H1 (cell line): ENCODE data around the gene HMX1. TPM values are rescaled to one million over a fixed set of nuclear protein-coding genes. Genes with fewer than 3 reads are reported as not detected.

Experiments used
- SP4 ChIP-seq: IDR thresholded peaks from 2 replicates; pipeline ENCODE4 v1.6.1; 2012; ENCODE audit warnings: low read length, inconsistent platforms
- polyA plus RNA-seq, 7 experiments: library from polyadenylated mRNA; depleted of rRNA in 3 of 7; stranded (reverse) in 5 of 7; unstranded in 2 of 7; fragments of >200 nt in 5 of 7; fragments of 200-250 nt in 2 of 7; gene quantifications; 1 replicate in 5 of 7; 2 replicates in 1 of 7; 4 replicates in 1 of 7; pipeline versions ENCODE4 v1.2.1 to v1.2.3, GENCODE V29; 2011 to 2013; ENCODE audit warnings: missing spikeins in 2 of 7, mixed read lengths in 2 of 7
- total RNA-seq: library from RNA; stranded (reverse); fragmentation: NEBNext Ultra II Directional; extraction: Animal tissue kit (Norgen Biotek cat#: 25700); gene quantifications from 2 replicates; pipeline ENCODE4 v1.2.1, GENCODE V29; 2021

Gene HMX1
- total and polyA plus RNA-seq, 2 of the 8 experiments (the other 6 are each of a cell fraction or from before 2014, with no cell fraction given) = 0.26 TPM; not detected in 1

DNA sequence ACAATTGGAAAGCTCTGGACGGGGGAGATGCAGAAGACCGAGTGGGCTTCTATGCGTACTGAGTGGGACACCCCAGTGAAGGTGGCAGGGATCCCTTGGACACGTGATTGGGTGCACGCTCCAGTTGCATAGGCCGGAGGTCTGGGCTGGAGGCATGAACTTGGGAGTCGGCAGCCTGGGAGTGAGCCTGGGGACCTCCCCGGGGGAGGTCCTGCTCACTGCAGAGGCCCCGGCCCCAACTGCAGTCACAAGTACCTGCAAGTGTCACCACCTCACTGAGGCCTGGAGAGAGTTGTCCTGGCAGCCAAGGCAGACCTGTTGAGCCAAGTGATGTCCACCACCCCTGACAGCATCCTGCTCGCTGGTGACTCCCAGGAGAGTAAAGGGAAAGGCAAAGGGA lies 49.3 kb upstream of the HMX1 start (continued):
- no peak for TF ChIP-seq SP4
- TF ChIP-seq, all 59 proteins: peak for 0
